ENCODE measurements around the gene CSF3R.

CSF3R gene

DNA sequence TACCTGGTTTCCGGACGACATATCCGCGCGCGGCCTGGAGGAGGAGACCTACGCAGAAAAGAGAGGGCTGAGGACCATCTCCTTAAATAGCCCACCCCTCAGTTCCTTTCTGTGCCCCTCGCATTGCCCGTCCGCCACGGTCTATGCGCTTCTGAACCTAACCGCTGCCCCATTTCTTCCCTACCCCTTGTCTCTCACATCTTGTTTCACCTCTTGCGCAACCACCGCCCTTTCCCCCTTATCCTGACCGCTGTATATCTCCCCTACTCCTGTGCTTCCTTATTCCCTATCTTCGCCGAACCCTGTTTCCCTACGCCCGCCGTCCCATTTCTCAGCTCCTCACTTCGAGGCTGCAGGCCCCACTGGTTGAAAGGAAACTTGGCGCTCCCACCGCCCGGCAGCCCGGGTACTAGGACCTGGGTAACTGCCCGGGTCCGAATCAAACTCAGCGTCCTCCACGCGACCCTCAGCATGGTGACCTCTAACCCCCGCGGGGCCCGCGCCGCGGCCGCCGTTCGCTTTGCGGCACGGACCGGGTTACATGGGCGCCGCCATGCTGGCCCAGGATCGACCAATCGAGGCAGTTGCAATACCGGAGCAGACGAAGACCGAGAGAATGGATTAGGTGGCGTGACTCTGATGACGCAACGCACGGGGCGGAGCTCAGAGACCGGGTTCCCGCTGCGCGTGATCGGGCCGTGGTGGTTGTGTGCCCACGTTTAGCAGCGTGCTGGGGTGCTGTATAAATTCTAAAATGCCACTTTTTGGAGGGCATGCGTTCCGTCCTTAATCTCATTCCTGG lies 18.7 kb downstream of the CSF3R start, which contains the start of gene MRPS15:
Gene MRPS15 (minus strand): TSS at position 582 of the 802 bp plus-strand sequence. CDS start 109 bp downstream, at position 473.
- FAIRE-seq (peak; percentile 98), DNase-seq (ENCODE audit: insufficient read length) (peak; percentile 90)
- peak; percentile 93 for TF ChIP-seq POLR2A (IDR thresholded peaks at IDR 0.05; ENCODE audit: low read depth, low read length)
- TF ChIP-seq TAF1 (IDR thresholded peaks at IDR 0.05; ENCODE audit: borderline replicate concordance, low read depth, low read length) = peak; percentile 75; the same call in 1 of the 2 replicates
- TF ChIP-seq POLR2AphosphoS5 (IDR thresholded peaks at IDR 0.05; ENCODE audit: low read depth, low read length) = peak; percentile 93

DNA sequence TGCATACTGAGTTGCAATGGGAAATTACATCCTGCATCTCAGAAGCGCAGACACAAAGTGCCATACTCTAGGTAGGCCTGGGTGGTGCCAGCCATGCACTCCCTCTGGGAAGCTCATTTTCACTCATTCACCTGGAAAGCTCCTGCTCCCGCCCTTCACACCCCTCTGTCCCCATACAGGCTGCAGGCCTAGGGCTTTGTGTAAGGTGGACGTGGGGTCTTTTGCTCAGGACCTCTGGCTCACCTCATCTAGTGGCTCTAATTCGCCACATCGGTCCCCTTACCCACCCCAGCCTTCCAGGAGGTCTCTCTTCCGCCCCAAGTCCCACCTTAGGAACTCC lies 19.3 kb downstream of the CSF3R start:
- no peak for FAIRE-seq

DNA sequence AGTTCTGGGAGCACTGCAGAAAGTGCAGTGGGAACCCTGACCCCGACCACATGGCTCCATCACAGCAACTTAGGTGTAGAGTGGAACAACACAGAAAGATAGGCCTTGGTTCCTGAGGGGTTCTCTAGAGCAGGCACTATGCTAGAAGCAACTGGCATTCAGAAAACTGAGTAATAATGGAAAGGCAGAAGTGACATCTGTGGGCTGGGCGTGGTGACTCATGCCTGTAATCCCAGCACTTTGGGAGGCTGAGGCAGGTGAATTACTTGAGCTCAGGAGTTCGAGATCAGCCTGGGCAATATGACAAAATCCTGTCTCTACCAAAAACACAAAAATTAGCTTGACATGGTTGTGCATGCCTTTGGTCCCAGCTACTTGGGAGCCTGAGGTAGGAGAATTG lies 23.8 kb downstream of the CSF3R start:
- FAIRE-seq (no peak), DNase-seq (ENCODE audit: insufficient read length) (no peak)
- TF ChIP-seq POLR2A (IDR thresholded peaks at IDR 0.05; ENCODE audit: low read depth, low read length) (0 out of 2 replicates have a peak, but pooled peaks have one; percentile 19), TAF1 (IDR thresholded peaks at IDR 0.05; ENCODE audit: borderline replicate concordance, low read depth, low read length) (no peak)

More for the DNA sequence above, 19.3 kb downstream of the CSF3R start:
- no peak for DNase-seq (ENCODE audit: insufficient read length)
- TF ChIP-seq TAF1 (IDR thresholded peaks at IDR 0.05; ENCODE audit: borderline replicate concordance, low read depth, low read length) (no peak), POLR2AphosphoS5 (IDR thresholded peaks at IDR 0.05; ENCODE audit: low read depth, low read length) (no peak), POLR2A (IDR thresholded peaks at IDR 0.05; ENCODE audit: low read depth, low read length) (no peak)

DNA sequence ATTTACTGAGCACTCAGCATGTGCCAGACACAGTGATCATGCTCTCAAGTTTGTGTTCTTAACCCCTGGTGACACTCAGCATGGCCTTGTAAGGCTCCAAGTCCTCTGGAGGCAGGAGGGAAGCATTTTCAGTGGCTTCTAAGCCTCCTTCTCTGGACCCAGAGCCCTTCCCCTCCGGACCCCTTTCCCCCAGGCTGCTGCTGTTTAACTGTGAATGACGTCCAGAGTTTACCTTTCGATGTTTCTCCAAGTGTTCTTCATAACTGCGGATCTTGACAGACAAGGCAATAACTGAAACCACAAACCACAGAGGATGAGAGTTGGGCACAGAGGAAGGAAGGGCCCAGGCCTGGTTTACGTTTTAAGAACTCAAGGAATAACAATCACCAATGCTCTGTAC lies 25.0 kb downstream of the CSF3R start:
- FAIRE-seq (no peak), DNase-seq (ENCODE audit: insufficient read length) (no peak)
- TF ChIP-seq POLR2A (IDR thresholded peaks at IDR 0.05; ENCODE audit: low read depth, low read length) (no peak), TAF1 (IDR thresholded peaks at IDR 0.05; ENCODE audit: borderline replicate concordance, low read depth, low read length) (no peak), POLR2AphosphoS5 (IDR thresholded peaks at IDR 0.05; ENCODE audit: low read depth, low read length) (no peak)

DNA sequence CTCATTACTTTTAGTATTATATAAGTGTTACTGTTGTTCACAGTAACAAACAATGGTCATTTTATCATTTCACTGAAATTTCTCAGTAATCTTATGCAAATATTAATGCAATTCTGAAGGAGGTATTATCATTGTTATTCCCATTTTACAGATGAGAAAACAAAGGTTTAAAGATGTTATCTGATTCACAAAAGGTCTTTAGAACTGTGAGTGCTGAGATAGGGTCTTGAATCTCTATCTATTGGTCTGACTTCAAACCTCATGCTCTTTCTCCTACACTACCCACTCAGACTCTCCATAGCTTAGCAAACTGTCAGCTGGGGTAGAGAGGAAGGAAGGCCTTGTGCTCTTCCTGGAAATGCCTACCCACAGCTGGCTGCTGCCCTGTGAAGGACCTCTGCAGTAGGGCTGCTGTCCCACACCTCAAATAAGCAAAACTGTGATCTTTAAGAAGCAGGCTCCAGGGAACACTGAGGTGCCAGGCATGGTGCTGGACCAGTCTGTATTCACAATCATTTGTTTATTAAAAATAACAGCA lies 26.3 kb downstream of the CSF3R start:
- no peak for DNase-seq (ENCODE audit: insufficient read length)
- no peak for FAIRE-seq
- no peak for TF ChIP-seq TAF1 (IDR thresholded peaks at IDR 0.05; ENCODE audit: borderline replicate concordance, low read depth, low read length)
- TF ChIP-seq POLR2A (IDR thresholded peaks at IDR 0.05; ENCODE audit: low read depth, low read length) = no peak
- no peak for TF ChIP-seq POLR2AphosphoS5 (IDR thresholded peaks at IDR 0.05; ENCODE audit: low read depth, low read length)

DNA sequence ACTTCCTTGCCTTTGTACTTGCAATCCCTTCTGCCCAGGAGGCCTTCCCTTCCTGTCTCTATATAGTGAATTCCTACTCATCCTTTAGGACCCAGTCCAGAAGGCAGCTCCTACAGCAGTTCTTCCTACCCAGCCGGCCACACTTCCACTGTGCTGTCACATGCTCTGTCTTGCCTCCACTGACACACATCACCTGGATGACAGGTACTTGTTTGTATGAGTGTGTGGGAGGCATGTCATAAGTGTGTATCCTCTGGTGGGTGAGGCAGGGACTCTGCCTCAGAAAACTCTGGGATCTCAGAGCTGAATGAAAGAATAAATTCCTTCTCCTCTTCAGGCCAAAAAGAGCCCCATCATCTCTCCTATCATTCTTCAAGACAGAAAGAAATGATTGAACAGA lies 27.3 kb downstream of the CSF3R start:
- DNase-seq (ENCODE audit: insufficient read length) (no peak), FAIRE-seq (no peak)
- TF ChIP-seq TAF1 (IDR thresholded peaks at IDR 0.05; ENCODE audit: borderline replicate concordance, low read depth, low read length) (no peak), POLR2A (IDR thresholded peaks at IDR 0.05; ENCODE audit: low read depth, low read length) (no peak)

DNA sequence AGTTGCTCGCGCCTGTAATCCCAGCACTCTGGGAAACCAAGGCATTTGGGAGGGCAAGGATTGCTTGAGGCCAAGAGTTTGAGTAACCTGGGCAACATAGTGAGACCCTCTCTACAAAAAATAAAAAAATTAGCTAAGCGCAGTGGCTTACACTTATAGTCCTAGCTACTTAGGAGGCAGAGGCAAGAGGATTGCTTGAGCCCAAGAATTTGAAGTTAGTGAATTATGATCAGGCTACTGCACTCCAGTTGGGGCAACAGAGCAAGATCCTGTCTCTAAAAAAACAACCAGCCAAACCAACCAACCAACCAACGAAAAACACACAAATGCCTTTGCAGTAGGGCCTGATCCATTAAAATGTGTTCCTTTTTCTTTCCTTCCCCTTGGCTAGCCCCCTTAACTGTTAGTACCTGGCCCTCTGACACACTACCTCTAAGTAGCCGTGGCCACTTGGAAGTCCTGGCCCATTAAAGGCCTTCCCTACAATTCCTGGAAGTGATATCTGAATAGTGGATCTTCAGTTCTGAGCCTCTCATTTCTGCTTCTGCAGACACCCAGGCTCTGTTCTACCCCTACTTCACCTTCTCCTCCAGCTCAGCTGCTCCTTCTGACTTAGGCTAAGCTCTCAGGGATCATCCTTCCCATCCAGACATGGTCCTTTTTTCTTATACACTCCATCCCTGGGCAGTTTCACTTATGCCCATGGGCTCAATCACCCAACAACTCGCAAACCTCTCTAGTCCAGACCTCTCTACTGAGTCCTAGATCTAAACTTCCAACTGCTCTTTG lies 28.9 kb downstream of the CSF3R start:
- DNase-seq (ENCODE audit: insufficient read length) = no peak
- no peak for TF ChIP-seq TAF1 (IDR thresholded peaks at IDR 0.05; ENCODE audit: borderline replicate concordance, low read depth, low read length)
- TF ChIP-seq POLR2A (IDR thresholded peaks at IDR 0.05; ENCODE audit: low read depth, low read length) = no peak
- TF ChIP-seq POLR2AphosphoS5 (IDR thresholded peaks at IDR 0.05; ENCODE audit: low read depth, low read length) = no peak; the same call in 1 of the 2 replicates
- FAIRE-seq = no peak

DNA sequence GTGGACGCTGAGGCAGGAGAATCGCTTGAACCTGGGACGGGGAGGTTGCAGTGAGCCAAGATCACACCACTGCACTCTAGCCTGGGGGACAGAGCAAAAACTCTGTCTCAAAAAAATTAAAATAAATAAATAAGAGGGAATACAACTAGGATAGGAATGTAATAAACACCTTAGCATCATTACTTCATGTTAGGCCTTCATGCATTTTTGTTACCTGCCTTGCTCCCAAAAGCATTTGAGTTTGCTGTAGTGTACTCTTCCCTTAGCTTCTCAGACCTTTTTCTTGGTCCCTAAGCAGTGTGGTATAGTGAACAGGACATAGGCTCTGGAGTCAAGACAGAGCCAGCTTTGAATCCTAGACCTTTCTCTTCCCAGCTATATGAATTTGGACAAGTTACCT lies 29.7 kb downstream of the CSF3R start:
- TF ChIP-seq TAF1 (IDR thresholded peaks at IDR 0.05; ENCODE audit: borderline replicate concordance, low read depth, low read length) (no peak), POLR2AphosphoS5 (IDR thresholded peaks at IDR 0.05; ENCODE audit: low read depth, low read length) (no peak), POLR2A (IDR thresholded peaks at IDR 0.05; ENCODE audit: low read depth, low read length) (no peak)
- FAIRE-seq (no peak), DNase-seq (ENCODE audit: insufficient read length) (no peak)

DNA sequence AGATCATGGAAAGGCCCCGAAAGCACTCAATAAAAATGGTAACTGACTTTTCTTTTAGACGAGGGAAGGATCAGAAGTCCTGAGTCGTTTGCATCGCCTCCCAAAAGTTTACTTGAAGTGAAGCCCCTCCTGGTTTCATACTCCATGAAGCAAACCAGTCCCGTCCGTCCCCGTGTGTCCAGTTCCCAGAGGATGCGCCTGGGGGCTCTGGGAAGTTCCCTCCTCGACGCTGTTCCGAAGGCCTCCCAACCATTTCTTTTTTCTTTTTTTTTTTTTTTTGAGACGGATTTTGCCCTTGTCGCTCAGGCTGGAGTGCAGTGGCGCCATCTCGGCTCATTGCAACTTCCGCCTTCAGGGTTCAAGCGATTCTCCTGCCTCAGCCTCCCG lies 31.8 kb downstream of the CSF3R start:
- FAIRE-seq (no peak), DNase-seq (ENCODE audit: insufficient read length) (no peak)
- no peak for TF ChIP-seq POLR2AphosphoS5 (IDR thresholded peaks at IDR 0.05; ENCODE audit: low read depth, low read length)
- no peak for TF ChIP-seq POLR2A (IDR thresholded peaks at IDR 0.05; ENCODE audit: low read depth, low read length)
- no peak for TF ChIP-seq TAF1 (IDR thresholded peaks at IDR 0.05; ENCODE audit: borderline replicate concordance, low read depth, low read length)

DNA sequence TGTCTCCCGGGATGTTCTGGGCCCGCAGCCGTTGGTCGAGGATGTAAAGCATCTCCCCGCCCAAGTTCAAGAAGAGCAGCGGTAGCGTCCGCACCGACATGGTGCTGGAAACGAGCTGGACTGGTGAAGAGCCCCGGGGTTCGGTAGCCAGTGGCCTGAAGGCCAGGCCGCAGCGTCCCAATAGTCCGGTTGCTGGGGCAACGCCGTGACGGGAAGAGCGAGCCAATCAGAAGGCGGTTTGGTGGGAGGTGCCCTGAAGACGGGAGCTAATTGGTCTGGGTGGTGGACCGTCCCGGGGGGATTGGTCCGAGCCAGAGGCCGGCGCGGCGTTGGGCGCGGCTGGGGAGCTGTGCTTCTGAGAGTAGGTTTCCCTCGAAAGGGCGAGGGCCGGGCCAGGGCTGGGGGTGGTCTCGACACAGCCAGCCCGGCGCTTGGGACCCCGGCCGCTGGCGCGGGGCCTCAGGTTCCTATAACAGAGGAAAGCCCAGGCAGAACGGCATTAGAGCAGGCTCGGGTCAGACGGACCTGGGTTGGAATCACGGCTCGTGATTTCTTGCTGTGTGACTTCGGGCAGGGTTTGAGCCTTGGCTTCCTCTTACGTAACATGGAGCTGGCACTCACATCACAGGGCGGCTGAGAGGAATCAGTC lies 32.3 kb downstream of the CSF3R start, which contains the start of gene OSCP1:
Gene OSCP1 (minus strand): TSS at position 182 of the 649 bp plus-strand sequence. CDS start 82 bp downstream, at position 100.
- peak; percentile 99 for FAIRE-seq
- DNase-seq (ENCODE audit: insufficient read length) = peak; percentile 100
- TF ChIP-seq POLR2AphosphoS5 (IDR thresholded peaks at IDR 0.05; ENCODE audit: low read depth, low read length) (peak; percentile 77), POLR2A (IDR thresholded peaks at IDR 0.05; ENCODE audit: low read depth, low read length) (peak; percentile 82; the same call in 1 of the 2 replicates), TAF1 (IDR thresholded peaks at IDR 0.05; ENCODE audit: borderline replicate concordance, low read depth, low read length) (0 out of 2 replicates have a peak, but pooled peaks have one; percentile 20)

DNA sequence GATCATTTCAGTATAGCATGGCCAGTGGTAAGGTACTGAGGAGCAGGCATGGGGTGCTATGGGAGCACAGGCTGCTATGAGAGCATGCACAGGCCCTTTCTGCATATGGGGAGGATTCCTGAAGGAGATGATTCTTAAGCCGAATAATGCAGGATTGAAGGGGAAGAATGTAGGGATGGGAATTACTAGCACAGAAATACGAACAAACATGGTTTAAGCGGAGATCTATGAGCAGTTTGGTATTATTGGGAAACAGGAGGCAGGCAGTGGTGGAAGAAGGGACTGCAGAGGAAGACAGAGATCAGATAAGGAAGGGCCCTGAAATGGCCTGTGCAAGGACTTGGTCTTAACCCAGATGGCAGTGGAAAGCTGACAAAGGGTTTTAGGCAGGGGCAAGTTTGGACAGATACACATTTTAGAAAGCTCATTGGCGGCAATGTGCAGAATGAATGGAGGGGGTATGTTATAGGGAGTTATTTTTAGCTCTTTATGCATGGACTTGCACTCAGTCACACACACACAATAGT lies 34.1 kb downstream of the CSF3R start:
- DNase-seq (ENCODE audit: insufficient read length) (no peak), FAIRE-seq (no peak)
- TF ChIP-seq POLR2AphosphoS5 (IDR thresholded peaks at IDR 0.05; ENCODE audit: low read depth, low read length) (no peak), TAF1 (IDR thresholded peaks at IDR 0.05; ENCODE audit: borderline replicate concordance, low read depth, low read length) (no peak), POLR2A (IDR thresholded peaks at IDR 0.05; ENCODE audit: low read depth, low read length) (no peak)
